GM23338 (cell line): ENCODE data around the gene KCNT2. TPM values are rescaled to one million over a fixed set of nuclear protein-coding genes. Genes with fewer than 3 reads are reported as not detected.

Source experiments
- ATAC-seq: fragments of 200-7000 bp; cut with Tn5 transposase; 3 replicates; pipeline ENCODE4 v1.9.1; 2020
- DNase-seq: peaks from one replicate; pipeline ENCODE4 v3.0.0-alpha.2; 2015; ENCODE audit warnings: low spot score
- H2AFZ ChIP-seq: fragments of 200-600 bp; sonication (generic); 2 replicates; pipeline ENCODE4 v1.8.0; 2016; ENCODE audit warnings: antibody characterized with exemption, mild to moderate bottlenecking, moderate library complexity
- H3F3A ChIP-seq: fragments of 200-600 bp; sonication (generic); replicated peaks from 2 replicates; pipeline ENCODE4 v1.8.0; 2017; ENCODE audit warnings: antibody characterized with exemption, mixed run types, low read depth
- H3K27ac ChIP-seq: fragments of 200-600 bp; sonication (generic); 2 replicates; pipeline ENCODE4 v1.6.1; 2016; ENCODE audit warnings: low read depth
- H3K27me3 ChIP-seq: fragments of 200-600 bp; sonication (generic); 2 replicates; pipeline ENCODE4 v1.8.0; 2016; ENCODE audit warnings: mild to moderate bottlenecking, mixed run types, moderate library complexity; ENCODE audit not compliant: insufficient read depth
- H3K36me3 ChIP-seq: fragments of 200-600 bp; sonication (generic); 2 replicates; pipeline ENCODE4 v1.8.0; 2016; ENCODE audit warnings: mild to moderate bottlenecking; ENCODE audit not compliant: insufficient read depth
- H3K4me1 ChIP-seq: fragments of 200-600 bp; sonication (generic); 2 replicates; pipeline ENCODE4 v1.8.0; 2016; ENCODE audit warnings: mild to moderate bottlenecking, moderate library complexity; ENCODE audit not compliant: insufficient read depth
- H3K4me2 ChIP-seq: fragments of 200-600 bp; sonication (generic); 2 replicates; pipeline ENCODE4 v1.7.1; 2017; ENCODE audit warnings: mixed run types
- H3K4me3 ChIP-seq: fragments of 200-600 bp; sonication (generic); 2 replicates; pipeline ENCODE4 v1.6.1; 2016; ENCODE audit warnings: mixed run types
- H3K79me2 ChIP-seq: fragments of 200-600 bp; sonication (generic); replicated peaks from 2 replicates; pipeline ENCODE4 v1.8.0; 2017; ENCODE audit warnings: mild to moderate bottlenecking; ENCODE audit not compliant: insufficient read depth
- H3K9me2 ChIP-seq: fragments of 200-600 bp; sonication (generic); 2 replicates; pipeline ENCODE4 v1.8.0; 2017; ENCODE audit not compliant: insufficient read depth
- H4K20me1 ChIP-seq: fragments of 200-600 bp; sonication (generic); replicated peaks from 2 replicates; pipeline ENCODE4 v1.8.0; 2017; ENCODE audit warnings: mild to moderate bottlenecking; ENCODE audit not compliant: insufficient read depth
- H3K27ac Mint-ChIP-seq: 2 replicates; pipeline ENCODE4 v1.8.0; 2020; ENCODE audit warnings: inconsistent platforms, mild to moderate bottlenecking, moderate library complexity, mixed read lengths
- H3K27me3 Mint-ChIP-seq: 3 replicates; pipeline ENCODE4 v1.8.0; 2022; ENCODE audit warnings: low read depth, mild to moderate bottlenecking, moderate library complexity, mixed read lengths, inconsistent platforms; ENCODE audit not compliant: insufficient read depth, poor library complexity
- H3K36me3 Mint-ChIP-seq: 3 replicates; pipeline ENCODE4 v1.8.0; 2021; ENCODE audit warnings: low read depth, mild to moderate bottlenecking, inconsistent platforms, moderate library complexity, mixed read lengths
- H3K4me1 Mint-ChIP-seq: 3 replicates; pipeline ENCODE4 v1.8.0; 2020; ENCODE audit warnings: mild to moderate bottlenecking, inconsistent platforms, mixed read lengths
- H3K4me3 Mint-ChIP-seq: 3 replicates; pipeline ENCODE4 v1.8.0; 2021; ENCODE audit warnings: moderate library complexity, mild to moderate bottlenecking, inconsistent platforms, mixed read lengths
- H3K9me3 Mint-ChIP-seq: 3 replicates; pipeline ENCODE4 v1.8.0; 2020; ENCODE audit warnings: moderate library complexity, mild to moderate bottlenecking, inconsistent platforms, mixed read lengths
- EZH2phosphoT487 ChIP-seq: fragments of 200-600 bp; sonication (generic); IDR thresholded peaks from one replicate; pipeline ENCODE4 v1.8.1; 2018; ENCODE audit warnings: antibody characterized with exemption; ENCODE audit not compliant: unreplicated experiment
- NANOG ChIP-seq: IDR thresholded peaks from 2 replicates; pipeline ENCODE4 v1.6.1; 2016; ENCODE audit warnings: antibody characterized with exemption, borderline replicate concordance
- POLR2AphosphoS5 ChIP-seq: IDR thresholded peaks from 2 replicates; pipeline ENCODE4 v1.6.1; 2016; ENCODE audit warnings: antibody characterized with exemption, low read depth
- STAT1 ChIP-seq: IDR thresholded peaks from one replicate; pipeline ENCODE4 v1.6.1; 2016; ENCODE audit warnings: antibody characterized with exemption; ENCODE audit not compliant: unreplicated experiment
- ZNF114 ChIP-seq: fragments of 250-450 bp; sonication (Bioruptor Pico); IDR thresholded peaks from 2 replicates; pipeline ENCODE4 v1.5.0; 2020; ENCODE audit warnings: mild to moderate bottlenecking, moderate library complexity
- ZNF331 ChIP-seq: fragments of 250-450 bp; sonication (Bioruptor Pico); IDR thresholded peaks from 2 replicates; pipeline ENCODE4 v1.5.0; 2020; ENCODE audit warnings: low read depth, mild to moderate bottlenecking, moderate library complexity
- polyA plus RNA-seq: library from polyadenylated mRNA; unstranded; fragments of >200 nt; fragmentation: Nextera tagmentation; extraction: Ambion mirVana; gene quantifications from 2 replicates; pipeline ENCODE4 v1.2.1, GENCODE V29; 2016
- total RNA-seq: library from RNA; depleted of rRNA; stranded (reverse); fragments of >200 nt; shearing (Covaris generic); gene quantifications from 2 replicates; pipeline ENCODE4 v1.2.3, GENCODE V29; 2014
- TF ChIP-seq, protein P1 (sequence below): IDR thresholded peaks from 2 replicates; pipeline ENCODE4 v1.6.1; 2016; ENCODE audit warnings: antibody characterized with exemption
- TF ChIP-seq, protein P2 (sequence below): fragments of 250-450 bp; sonication (Bioruptor Pico); IDR thresholded peaks from 2 replicates; pipeline ENCODE4 v1.5.0; 2020; ENCODE audit warnings: mild to moderate bottlenecking, moderate library complexity

KCNT2 gene
- total and polyA plus RNA-seq, 2 experiments from 2014 or later: 5.4 to 13.4 TPM

DNA sequence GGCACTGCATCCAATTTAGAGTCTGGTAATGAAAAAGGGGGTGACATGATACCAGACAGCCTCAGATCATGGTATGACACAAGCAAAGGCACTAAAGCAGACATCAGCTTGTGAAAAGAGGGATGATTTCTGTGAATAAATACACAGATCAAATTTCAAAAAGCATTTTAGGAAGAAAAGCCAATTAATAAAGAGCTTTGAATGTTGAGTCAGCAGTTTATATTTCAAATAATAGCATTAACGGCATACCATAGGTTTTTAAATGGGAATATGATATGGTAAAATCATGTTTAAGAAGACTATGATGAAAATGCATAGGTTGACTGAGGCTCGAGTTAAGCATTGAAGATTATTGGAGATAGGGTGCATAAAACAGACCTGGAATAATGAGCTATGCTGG, 13.5 kb downstream of the KCNT2 start (continued):
- TF ChIP-seq EZH2phosphoT487: no peak
- TF ChIP-seq, protein P1, sequence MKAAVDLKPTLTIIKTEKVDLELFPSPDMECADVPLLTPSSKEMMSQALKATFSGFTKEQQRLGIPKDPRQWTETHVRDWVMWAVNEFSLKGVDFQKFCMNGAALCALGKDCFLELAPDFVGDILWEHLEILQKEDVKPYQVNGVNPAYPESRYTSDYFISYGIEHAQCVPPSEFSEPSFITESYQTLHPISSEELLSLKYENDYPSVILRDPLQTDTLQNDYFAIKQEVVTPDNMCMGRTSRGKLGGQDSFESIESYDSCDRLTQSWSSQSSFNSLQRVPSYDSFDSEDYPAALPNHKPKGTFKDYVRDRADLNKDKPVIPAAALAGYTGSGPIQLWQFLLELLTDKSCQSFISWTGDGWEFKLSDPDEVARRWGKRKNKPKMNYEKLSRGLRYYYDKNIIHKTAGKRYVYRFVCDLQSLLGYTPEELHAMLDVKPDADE: no peak
- TF ChIP-seq, protein P2, sequence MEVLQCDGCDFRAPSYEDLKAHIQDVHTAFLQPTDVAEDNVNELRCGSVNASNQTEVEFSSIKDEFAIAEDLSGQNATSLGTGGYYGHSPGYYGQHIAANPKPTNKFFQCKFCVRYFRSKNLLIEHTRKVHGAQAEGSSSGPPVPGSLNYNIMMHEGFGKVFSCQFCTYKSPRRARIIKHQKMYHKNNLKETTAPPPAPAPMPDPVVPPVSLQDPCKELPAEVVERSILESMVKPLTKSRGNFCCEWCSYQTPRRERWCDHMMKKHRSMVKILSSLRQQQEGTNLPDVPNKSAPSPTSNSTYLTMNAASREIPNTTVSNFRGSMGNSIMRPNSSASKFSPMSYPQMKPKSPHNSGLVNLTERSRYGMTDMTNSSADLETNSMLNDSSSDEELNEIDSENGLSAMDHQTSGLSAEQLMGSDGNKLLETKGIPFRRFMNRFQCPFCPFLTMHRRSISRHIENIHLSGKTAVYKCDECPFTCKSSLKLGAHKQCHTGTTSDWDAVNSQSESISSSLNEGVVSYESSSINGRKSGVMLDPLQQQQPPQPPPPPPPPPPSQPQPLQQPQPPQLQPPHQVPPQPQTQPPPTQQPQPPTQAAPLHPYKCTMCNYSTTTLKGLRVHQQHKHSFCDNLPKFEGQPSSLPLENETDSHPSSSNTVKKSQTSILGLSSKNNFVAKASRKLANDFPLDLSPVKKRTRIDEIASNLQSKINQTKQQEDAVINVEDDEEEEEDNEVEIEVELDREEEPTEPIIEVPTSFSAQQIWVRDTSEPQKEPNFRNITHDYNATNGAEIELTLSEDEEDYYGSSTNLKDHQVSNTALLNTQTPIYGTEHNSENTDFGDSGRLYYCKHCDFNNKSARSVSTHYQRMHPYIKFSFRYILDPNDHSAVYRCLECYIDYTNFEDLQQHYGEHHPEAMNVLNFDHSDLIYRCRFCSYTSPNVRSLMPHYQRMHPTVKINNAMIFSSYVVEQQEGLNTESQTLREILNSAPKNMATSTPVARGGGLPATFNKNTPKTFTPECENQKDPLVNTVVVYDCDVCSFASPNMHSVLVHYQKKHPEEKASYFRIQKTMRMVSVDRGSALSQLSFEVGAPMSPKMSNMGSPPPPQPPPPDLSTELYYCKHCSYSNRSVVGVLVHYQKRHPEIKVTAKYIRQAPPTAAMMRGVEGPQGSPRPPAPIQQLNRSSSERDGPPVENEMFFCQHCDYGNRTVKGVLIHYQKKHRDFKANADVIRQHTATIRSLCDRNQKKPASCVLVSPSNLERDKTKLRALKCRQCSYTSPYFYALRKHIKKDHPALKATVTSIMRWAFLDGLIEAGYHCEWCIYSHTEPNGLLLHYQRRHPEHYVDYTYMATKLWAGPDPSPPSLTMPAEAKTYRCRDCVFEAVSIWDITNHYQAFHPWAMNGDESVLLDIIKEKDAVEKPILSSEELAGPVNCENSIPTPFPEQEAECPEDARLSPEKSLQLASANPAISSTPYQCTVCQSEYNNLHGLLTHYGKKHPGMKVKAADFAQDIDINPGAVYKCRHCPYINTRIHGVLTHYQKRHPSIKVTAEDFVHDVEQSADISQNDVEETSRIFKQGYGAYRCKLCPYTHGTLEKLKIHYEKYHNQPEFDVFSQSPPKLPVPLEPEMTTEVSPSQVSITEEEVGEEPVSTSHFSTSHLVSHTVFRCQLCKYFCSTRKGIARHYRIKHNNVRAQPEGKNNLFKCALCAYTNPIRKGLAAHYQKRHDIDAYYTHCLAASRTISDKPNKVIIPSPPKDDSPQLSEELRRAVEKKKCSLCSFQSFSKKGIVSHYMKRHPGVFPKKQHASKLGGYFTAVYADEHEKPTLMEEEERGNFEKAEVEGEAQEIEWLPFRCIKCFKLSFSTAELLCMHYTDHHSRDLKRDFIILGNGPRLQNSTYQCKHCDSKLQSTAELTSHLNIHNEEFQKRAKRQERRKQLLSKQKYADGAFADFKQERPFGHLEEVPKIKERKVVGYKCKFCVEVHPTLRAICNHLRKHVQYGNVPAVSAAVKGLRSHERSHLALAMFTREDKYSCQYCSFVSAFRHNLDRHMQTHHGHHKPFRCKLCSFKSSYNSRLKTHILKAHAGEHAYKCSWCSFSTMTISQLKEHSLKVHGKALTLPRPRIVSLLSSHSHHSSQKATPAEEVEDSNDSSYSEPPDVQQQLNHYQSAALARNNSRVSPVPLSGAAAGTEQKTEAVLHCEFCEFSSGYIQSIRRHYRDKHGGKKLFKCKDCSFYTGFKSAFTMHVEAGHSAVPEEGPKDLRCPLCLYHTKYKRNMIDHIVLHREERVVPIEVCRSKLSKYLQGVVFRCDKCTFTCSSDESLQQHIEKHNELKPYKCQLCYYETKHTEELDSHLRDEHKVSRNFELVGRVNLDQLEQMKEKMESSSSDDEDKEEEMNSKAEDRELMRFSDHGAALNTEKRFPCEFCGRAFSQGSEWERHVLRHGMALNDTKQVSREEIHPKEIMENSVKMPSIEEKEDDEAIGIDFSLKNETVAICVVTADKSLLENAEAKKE (CRISPR knock-in tag): no peak

DNA sequence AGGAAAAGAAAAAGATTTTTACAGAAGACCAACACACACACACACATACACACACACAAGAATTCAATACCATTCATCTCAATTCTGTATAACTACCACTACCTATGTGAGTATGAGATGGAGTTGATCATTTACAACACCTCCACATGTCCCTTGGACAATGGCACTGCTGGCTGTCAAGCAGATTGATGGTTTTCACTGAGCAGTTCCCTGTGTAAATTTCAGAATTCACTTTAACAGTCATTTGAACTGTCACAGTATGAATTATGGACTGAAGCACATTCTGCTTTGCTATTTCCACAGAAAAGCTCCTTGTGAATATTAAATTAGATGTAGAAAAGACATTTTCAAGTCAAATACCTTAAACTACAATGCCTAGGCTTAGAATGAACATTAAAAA, 14.3 kb downstream of the KCNT2 start:
- no peaks in the 10 kb centered on the region for H3K27me3 Mint-ChIP-seq
- peaks cover 22% of the 10 kb centered on the region for H3K4me1 Mint-ChIP-seq
- TF ChIP-seq POLR2AphosphoS5: no peak
- no peak for TF ChIP-seq STAT1
- TF ChIP-seq, protein P2 (CRISPR knock-in tag): no peak
- no peak for TF ChIP-seq NANOG
- no peak for TF ChIP-seq ZNF114
- no peak for TF ChIP-seq EZH2phosphoT487
- no peak for TF ChIP-seq ZNF331 (CRISPR knock-in tag)

More for the DNA sequence above, 14.3 kb downstream of the KCNT2 start:
- Mint-ChIP-seq H3K27ac (no peak overlapping the region), H3K36me3 (0 out of 3 replicates have a peak, but pooled peaks cover 3% of the 10 kb centered on the region), H3K4me3 (no peak overlapping the region), H3K9me3 (no peaks in the 10 kb centered on the region)
- no peak overlapping the region for H3K27ac ChIP-seq
- H2AFZ ChIP-seq: no peak overlapping the region
- no peak overlapping the region for H3K4me3 ChIP-seq
- no peak overlapping the region for H3K4me2 ChIP-seq
- ATAC-seq: no peak
- no peaks in the 10 kb centered on the region for H3K9me2 ChIP-seq
- no peaks in the 10 kb centered on the region for H3K36me3 ChIP-seq
- no peaks in the 10 kb centered on the region for H3F3A ChIP-seq
- H3K4me1 ChIP-seq: peaks cover 2% of the 10 kb centered on the region
- DNase-seq: no peak
- no peaks in the 10 kb centered on the region for H3K27me3 ChIP-seq
- peaks cover 58% of the 10 kb centered on the region for H3K79me2 ChIP-seq
- peaks cover 9% of the 10 kb centered on the region for H4K20me1 ChIP-seq
